ENCODE results near the gene ZCCHC14. TPM values are rescaled to one million over a fixed set of nuclear protein-coding genes. Genes with fewer than 3 reads are reported as not detected.
"Not testable (repeated sequence)": the region's sequence is repeated elsewhere in the genome, so short reads cannot be mapped to it uniquely, and the experiment has no call there.

ZCCHC14 gene
- total RNA-seq, 2 donors from 2014 or later, result 30.3 to 30.7 TPM

- peak in 1 of 2 donors; percentile 70 for DNase-seq
- intact Hi-C loops (cut with DNase I, micrococcal nuclease), result no loop called here
Measured at GRCh38 chr16:87384162-87384874, 108.5 kb downstream of the ZCCHC14 start.

GRCh38 chr16:87383505-87384161, 109.2 kb downstream of the ZCCHC14 start, which contains the start of gene FBXO31:
Gene FBXO31, minus strand, starts transcription at chr16:87383776. Its CDS starts 32 bp downstream, at chr16:87383744.
- intact Hi-C loops (cut with DNase I, micrococcal nuclease), result no loop called here
- DNase-seq (peak; percentile 77 to 90), ATAC-seq (peak; percentile 64)

More at GRCh38 chr16:87384162-87384874, 108.5 kb downstream of the ZCCHC14 start:
- ATAC-seq, result peak; percentile 24

GRCh38 chr16:87382023-87382785, 110.6 kb downstream of the ZCCHC14 start:
- intact Hi-C loops (cut with DNase I, micrococcal nuclease), result no loop called here
- ATAC-seq (peak; percentile 5), DNase-seq (peak in 1 of 2 donors; percentile 48)

GRCh38 chr16:87380881-87381280, 111.9 kb downstream of the ZCCHC14 start:
- intact Hi-C loops (cut with DNase I, micrococcal nuclease), result no loop called here
- ATAC-seq (no peak), DNase-seq (no peak)

- DNase-seq, result no peak
- ATAC-seq, result no peak
Measured at GRCh38 chr16:87380403-87380802, 112.4 kb downstream of the ZCCHC14 start.

GRCh38 chr16:87379312-87379752, 113.5 kb downstream of the ZCCHC14 start:
- ATAC-seq (peak; percentile 26), DNase-seq (peak; percentile 53 to 82)
- intact Hi-C loops (cut with DNase I, micrococcal nuclease), result not testable (repeated sequence)

More at GRCh38 chr16:87380403-87380802, 112.4 kb downstream of the ZCCHC14 start:
- intact Hi-C loops (cut with DNase I, micrococcal nuclease), result no loop called here

GRCh38 chr16:87376660-87377059, 116.2 kb downstream of the ZCCHC14 start:
- intact Hi-C loops (cut with DNase I, micrococcal nuclease), result no loop called here
- no peak for ATAC-seq
- no peak for DNase-seq

- ATAC-seq (no peak), DNase-seq (no peak)
- intact Hi-C loops (cut with DNase I, micrococcal nuclease), result no loop called here
Measured at GRCh38 chr16:87375426-87376135, 117.2 kb downstream of the ZCCHC14 start.

- intact Hi-C loops (cut with DNase I, micrococcal nuclease), result no loop called here
- ATAC-seq, result no peak
Measured at GRCh38 chr16:87374313-87374712, 118.5 kb downstream of the ZCCHC14 start.

GRCh38 chr16:87372305-87372704, 120.5 kb downstream of the ZCCHC14 start:
- intact Hi-C loops (cut with DNase I, micrococcal nuclease), result no loop called here
- DNase-seq (no peak), ATAC-seq (no peak)

More at GRCh38 chr16:87374313-87374712, 118.5 kb downstream of the ZCCHC14 start:
- DNase-seq, result no peak

GRCh38 chr16:87371261-87371866, 121.5 kb downstream of the ZCCHC14 start:
- intact Hi-C loops (cut with DNase I, micrococcal nuclease), result no loop called here
- DNase-seq, result no peak
- no peak for ATAC-seq

- intact Hi-C loops (cut with DNase I, micrococcal nuclease), result no loop called here
- no peak for DNase-seq
- ATAC-seq, result no peak
Measured at GRCh38 chr16:87369796-87370719, 122.8 kb downstream of the ZCCHC14 start.

GRCh38 chr16:87369117-87369765, 123.6 kb downstream of the ZCCHC14 start:
- no peak for ATAC-seq
- no peak for DNase-seq
- intact Hi-C loops (cut with DNase I, micrococcal nuclease), result no loop called here

- intact Hi-C loops (cut with DNase I, micrococcal nuclease), result no loop called here
- ATAC-seq (peak; percentile 27), DNase-seq (no peak)
Measured at GRCh38 chr16:87368029-87368770, 124.6 kb downstream of the ZCCHC14 start.

- ATAC-seq (no peak), DNase-seq (no peak)
- intact Hi-C loops (cut with DNase I, micrococcal nuclease), result no loop called here
Measured at GRCh38 chr16:87367529-87367928, 125.3 kb downstream of the ZCCHC14 start.

GRCh38 chr16:87366930-87367329, 125.9 kb downstream of the ZCCHC14 start:
- intact Hi-C loops (cut with DNase I, micrococcal nuclease), result no loop called here

More at GRCh38 chr16:87366930-87367329, 125.9 kb downstream of the ZCCHC14 start:
- DNase-seq, result no peak
- no peak for ATAC-seq

All from left colon (tissue), 2 donors.